HAP-1 (cell line): Measurements from ENCODE around the gene CASK.
"Not testable (repeated sequence)": the region's sequence is repeated elsewhere in the genome, so short reads cannot be mapped to it uniquely, and the experiment has no call there.

ENCODE experiments used
- DNase-seq, 2 experiments: peaks; one replicate each; pipeline ENCODE4 v3.0.0-alpha.2; 2016 to 2020; ENCODE audit warnings: low spot score in 2 of 2
- H3K27me3 ChIP-seq: fragments of 250-450 bp; sonication (Bioruptor Pico); 2 replicates; pipeline ENCODE4 v1.5.1; 2020; ENCODE audit warnings: low read depth, mild to moderate bottlenecking, moderate library complexity
- H3K36me3 ChIP-seq: fragments of 250-450 bp; sonication (Bioruptor Pico); replicated peaks from 2 replicates; pipeline ENCODE4 v1.5.1; 2020; ENCODE audit warnings: mild to moderate bottlenecking
- H3K4me1 ChIP-seq: fragments of 250-450 bp; sonication (Bioruptor Pico); 2 replicates; pipeline ENCODE4 v1.5.1; 2020; ENCODE audit warnings: mild to moderate bottlenecking
- H3K4me3 ChIP-seq: fragments of 250-450 bp; sonication (Bioruptor Pico); 2 replicates; pipeline ENCODE4 v1.5.1; 2020; ENCODE audit warnings: mild to moderate bottlenecking, moderate library complexity
- H3K9me3 ChIP-seq: fragments of 250-450 bp; sonication (Bioruptor Pico); 2 replicates; pipeline ENCODE4 v1.5.1; 2020; ENCODE audit warnings: mild to moderate bottlenecking, moderate library complexity
- in situ Hi-C: fragments of 300-500 bp; cut with MboI; formaldehyde crosslinking; loops from 3 replicates; pipeline ENCODE4 v1.14.3; 2020; ENCODE audit warnings: low sequenced_read_pairs, inconsistent platforms, mixed read lengths

Gene CASK

GRCh38 chrX:41672643-41673042, 250.7 kb downstream of the CASK start:
- no peaks in the 10 kb centered on the region for H3K36me3 ChIP-seq
- in situ Hi-C loops: no loop called here
- no peak overlapping the region for H3K4me3 ChIP-seq
- H3K9me3 ChIP-seq: no peaks in the 10 kb centered on the region
- no peaks in the 10 kb centered on the region for H3K4me1 ChIP-seq
- H3K27me3 ChIP-seq: no peaks in the 10 kb centered on the region
- DNase-seq: no peak

DNA sequence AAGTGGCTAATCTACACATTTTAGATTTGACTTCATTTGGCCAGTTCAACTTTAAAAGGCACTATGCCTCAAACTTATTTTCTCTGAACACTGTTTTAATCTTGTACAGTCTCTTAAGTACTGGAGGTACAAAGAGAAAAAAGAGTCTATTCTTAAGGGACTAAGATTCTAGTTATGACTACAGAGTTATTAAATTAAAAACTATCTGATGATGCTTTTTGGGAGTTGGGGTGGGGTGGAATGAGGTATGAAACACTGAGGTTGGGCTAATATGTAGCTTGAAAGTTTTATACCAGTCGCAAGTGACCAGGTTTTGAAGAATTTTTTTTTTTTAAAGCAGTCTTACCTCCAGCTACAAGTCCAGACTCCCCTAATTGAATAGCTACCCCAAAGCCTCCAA, 252.3 kb downstream of the CASK start:
- in situ Hi-C loops: no loop called here
- H3K36me3 ChIP-seq: no peaks in the 10 kb centered on the region
- no peaks in the 10 kb centered on the region for H3K4me1 ChIP-seq
- no peaks in the 10 kb centered on the region for H3K9me3 ChIP-seq
- H3K4me3 ChIP-seq: no peak overlapping the region
- H3K27me3 ChIP-seq: no peaks in the 10 kb centered on the region
- DNase-seq: no peak

- no peaks in the 10 kb centered on the region for H3K36me3 ChIP-seq
- no peak for DNase-seq
- no peaks in the 10 kb centered on the region for H3K27me3 ChIP-seq
- in situ Hi-C loops: no loop called here
- H3K9me3 ChIP-seq: no peaks in the 10 kb centered on the region
- no peaks in the 10 kb centered on the region for H3K4me1 ChIP-seq
- H3K4me3 ChIP-seq: no peak overlapping the region
These were observed 253.2 kb downstream of the CASK start for GRCh38 chrX:41670112-41670511.

- in situ Hi-C loops: no loop called here
- Histone ChIP-seq H3K4me3 (no peak overlapping the region), H3K4me1 (peaks cover 6% of the 10 kb centered on the region), H3K27me3 (no peaks in the 10 kb centered on the region), H3K36me3 (no peaks in the 10 kb centered on the region), H3K9me3 (no peaks in the 10 kb centered on the region)
- no peak for DNase-seq
These were observed 255.7 kb downstream of the CASK start for GRCh38 chrX:41667631-41668030.

GRCh38 chrX:41666251-41666650, 257.1 kb downstream of the CASK start:
- in situ Hi-C loops: no loop called here

GRCh38 chrX:41665686-41666085, 257.7 kb downstream of the CASK start:
- Histone ChIP-seq H3K36me3 (no peaks in the 10 kb centered on the region), H3K9me3 (no peaks in the 10 kb centered on the region), H3K4me3 (no peak overlapping the region), H3K4me1 (peaks cover 6% of the 10 kb centered on the region), H3K27me3 (no peaks in the 10 kb centered on the region)
- in situ Hi-C loops: no loop called here
- no peak for DNase-seq

More at GRCh38 chrX:41666251-41666650, 257.1 kb downstream of the CASK start:
- H3K36me3 ChIP-seq: no peaks in the 10 kb centered on the region
- peaks cover 6% of the 10 kb centered on the region for H3K4me1 ChIP-seq
- H3K9me3 ChIP-seq: no peaks in the 10 kb centered on the region
- H3K27me3 ChIP-seq: no peaks in the 10 kb centered on the region
- no peak overlapping the region for H3K4me3 ChIP-seq
- no peak for DNase-seq

- H3K36me3 ChIP-seq: peaks cover 4% of the 10 kb centered on the region; the same call in 1 of the 2 replicates
These were observed 258.4 kb downstream of the CASK start for GRCh38 chrX:41664908-41665307.

DNA sequence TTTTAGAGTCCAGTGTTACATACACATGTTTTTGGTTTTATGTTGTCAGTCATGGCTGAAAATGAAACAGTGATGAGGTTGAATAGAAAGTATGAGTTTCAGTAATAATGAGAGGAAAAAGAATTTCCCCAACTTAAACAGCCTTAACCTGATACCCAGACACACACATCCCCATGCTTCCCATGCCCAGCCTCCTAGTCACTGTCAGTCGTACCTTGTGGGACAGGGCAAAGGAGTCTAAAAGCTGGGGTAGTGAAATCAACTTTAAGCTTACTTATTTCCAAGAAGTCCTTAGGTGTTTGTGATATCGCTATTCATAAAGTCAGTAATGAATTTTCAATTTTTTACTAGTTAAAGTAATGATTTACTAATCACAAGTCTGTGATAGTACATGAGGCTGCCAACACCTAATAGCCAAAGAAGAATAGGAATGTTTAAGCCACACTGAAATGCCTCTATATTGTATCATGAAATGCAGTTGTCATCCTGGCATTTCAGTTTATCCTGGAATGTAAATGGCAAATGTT, 258.9 kb downstream of the CASK start:
- no peaks in the 10 kb centered on the region for H3K27me3 ChIP-seq
- in situ Hi-C loops: no loop called here
- no peaks in the 10 kb centered on the region for H3K9me3 ChIP-seq
- no peak overlapping the region for H3K4me3 ChIP-seq
- H3K36me3 ChIP-seq: peaks cover 5% of the 10 kb centered on the region; the same call in 1 of the 2 replicates
- H3K4me1 ChIP-seq: peaks cover 6% of the 10 kb centered on the region
- DNase-seq: no peak

More at GRCh38 chrX:41664908-41665307, 258.4 kb downstream of the CASK start:
- Histone ChIP-seq H3K4me1 (peaks cover 6% of the 10 kb centered on the region), H3K9me3 (no peaks in the 10 kb centered on the region), H3K4me3 (no peak overlapping the region), H3K27me3 (no peaks in the 10 kb centered on the region)
- no peak for DNase-seq
- in situ Hi-C loops: no loop called here

DNA sequence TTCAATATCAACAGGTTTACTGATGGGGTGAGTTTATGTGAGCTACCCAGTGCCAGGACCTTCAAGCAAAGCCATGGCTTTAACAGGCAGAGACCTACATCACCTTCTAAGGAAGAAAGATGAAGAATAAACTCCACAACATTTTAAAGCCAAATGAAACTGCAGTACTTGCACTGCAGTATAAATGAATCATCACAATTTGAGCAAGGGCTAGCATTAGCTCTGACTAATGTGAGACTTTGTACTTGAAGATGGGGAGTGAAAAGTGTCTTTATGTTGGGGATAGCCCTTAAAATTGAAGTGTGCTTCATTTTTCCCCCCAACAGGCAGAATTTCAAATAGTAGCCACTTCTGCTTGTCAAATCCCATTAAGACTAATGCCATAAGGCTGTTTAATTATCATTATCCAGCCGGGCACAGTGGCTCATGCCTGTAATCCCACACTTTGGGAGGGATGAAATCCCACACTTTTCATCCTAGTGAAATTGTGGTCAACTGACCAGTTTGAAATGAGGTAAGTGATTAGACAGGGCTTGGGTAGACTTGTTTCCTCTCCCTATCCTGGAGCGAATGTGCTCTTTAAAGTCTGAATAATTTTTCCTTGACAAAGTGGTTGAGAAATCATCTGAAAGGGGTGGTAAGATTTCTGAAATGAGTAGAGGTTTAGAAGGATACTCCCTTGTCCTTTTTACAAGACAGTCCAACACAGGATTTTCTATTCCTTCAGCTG, 261.8 kb downstream of the CASK start:
- Histone ChIP-seq H3K36me3 (peaks cover 5% of the 10 kb centered on the region; the same call in 1 of the 2 replicates), H3K4me1 (peaks cover 6% of the 10 kb centered on the region), H3K4me3 (no peak overlapping the region), H3K9me3 (no peaks in the 10 kb centered on the region), H3K27me3 (no peaks in the 10 kb centered on the region)
- no peak for DNase-seq
- in situ Hi-C loops: no loop called here

GRCh38 chrX:41655631-41656030, 267.7 kb downstream of the CASK start:
- DNase-seq: no peak
- no peak overlapping the region for H3K4me3 ChIP-seq
- H3K9me3 ChIP-seq: no peaks in the 10 kb centered on the region
- peaks cover 3% of the 10 kb centered on the region; the same call in 1 of the 2 replicates for H3K4me1 ChIP-seq
- H3K36me3 ChIP-seq: peaks cover 12% of the 10 kb centered on the region; the same call in 1 of the 2 replicates
- in situ Hi-C loops: no loop called here
- H3K27me3 ChIP-seq: no peaks in the 10 kb centered on the region

DNA sequence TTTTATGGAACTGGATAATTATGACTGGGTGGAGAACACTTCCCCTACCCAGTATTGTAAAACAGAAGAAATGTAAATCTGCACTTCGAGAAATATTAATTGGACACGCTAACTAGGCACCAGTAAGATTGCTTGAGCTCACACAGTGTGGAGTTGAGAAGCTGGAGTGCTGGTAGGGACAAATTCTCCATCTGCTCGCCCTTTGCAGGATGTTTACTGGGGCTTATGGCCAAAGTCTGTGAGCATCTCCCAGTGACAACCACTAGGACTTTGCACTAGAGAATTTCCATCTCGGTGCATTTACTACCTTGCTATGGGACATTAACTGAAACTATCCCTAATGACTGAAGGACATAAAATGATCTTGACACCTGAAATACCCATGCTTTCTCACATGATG, 268.3 kb downstream of the CASK start:
- H3K4me3 ChIP-seq: no peak overlapping the region
- H3K4me1 ChIP-seq: peaks cover 5% of the 10 kb centered on the region; the same call in 1 of the 2 replicates
- DNase-seq: no peak
- in situ Hi-C loops: no loop called here
- H3K27me3 ChIP-seq: no peaks in the 10 kb centered on the region
- H3K9me3 ChIP-seq: no peaks in the 10 kb centered on the region
- H3K36me3 ChIP-seq: peaks cover 10% of the 10 kb centered on the region; the same call in 1 of the 2 replicates

DNA sequence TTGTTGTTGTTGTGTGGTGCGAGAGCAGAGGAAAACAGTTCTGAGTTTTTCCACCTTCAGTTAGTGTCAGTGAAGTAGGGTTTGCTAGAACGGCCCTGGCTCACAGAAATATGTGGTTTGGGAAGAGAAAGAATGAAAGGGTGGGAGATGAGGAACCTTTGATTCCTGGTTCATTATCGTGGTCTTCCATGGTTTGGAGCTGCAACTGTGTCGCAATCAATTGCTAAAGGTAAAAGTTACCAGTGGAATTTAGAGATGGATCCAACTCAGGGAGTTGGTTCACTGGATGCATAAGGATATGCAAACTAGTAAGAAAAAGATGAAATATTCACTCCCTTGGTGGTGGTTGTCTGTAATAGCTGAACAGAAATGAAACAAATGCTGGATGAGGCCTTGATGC, 270.2 kb downstream of the CASK start:
- no peaks in the 10 kb centered on the region for H3K27me3 ChIP-seq
- no peak for DNase-seq
- H3K4me3 ChIP-seq: no peak overlapping the region
- no peaks in the 10 kb centered on the region for H3K9me3 ChIP-seq
- peaks cover 8% of the 10 kb centered on the region; the same call in 1 of the 2 replicates for H3K36me3 ChIP-seq
- in situ Hi-C loops: no loop called here
- H3K4me1 ChIP-seq: peaks cover 5% of the 10 kb centered on the region; the same call in 1 of the 2 replicates

DNA sequence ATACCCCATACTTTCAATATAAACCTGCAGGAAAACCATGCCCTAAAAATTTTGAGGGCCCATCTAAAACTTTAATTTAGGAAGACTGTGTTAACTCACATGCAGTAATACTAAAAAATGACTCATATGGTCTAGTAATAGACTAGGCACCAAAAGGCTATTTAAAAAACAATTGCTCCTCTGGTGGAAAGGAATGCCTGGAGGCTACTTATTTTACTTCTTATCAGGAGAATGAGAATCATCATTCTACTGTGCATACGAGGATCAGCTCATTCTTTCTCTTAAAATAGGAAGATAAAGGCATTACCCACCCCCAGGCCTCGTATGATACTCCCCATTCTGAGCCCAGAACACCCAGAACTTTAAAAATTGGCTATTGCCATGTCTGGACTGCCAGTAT, 277.2 kb downstream of the CASK start:
- H3K4me1 ChIP-seq: peaks cover 17% of the 10 kb centered on the region
- peak in 1 of 2 experiments; percentile 38 for DNase-seq
- H3K27me3 ChIP-seq, H3K4me3 ChIP-seq, in situ Hi-C loops, H3K9me3 ChIP-seq, H3K36me3 ChIP-seq: not testable (repeated sequence)

- H3K36me3 ChIP-seq: no peaks in the 10 kb centered on the region
- H3K27me3 ChIP-seq: no peaks in the 10 kb centered on the region
- no peak overlapping the region for H3K4me3 ChIP-seq
- H3K9me3 ChIP-seq: no peaks in the 10 kb centered on the region
- H3K4me1 ChIP-seq: peaks cover 3% of the 10 kb centered on the region
- no peak for DNase-seq
- in situ Hi-C loops: no loop called here
These were observed 289.1 kb downstream of the CASK start for GRCh38 chrX:41634284-41634683.
